PFSK-1 (cell line): ENCODE data around the gene AGPAT4.

ENCODE experiments used
- FOXP2 ChIP-seq: optimal IDR thresholded peaks from 2 replicates; pipeline ENCODE3; 2011; ENCODE audit warnings: borderline replicate concordance, control low read depth, inconsistent platforms; ENCODE audit not compliant: insufficient read depth; ENCODE audit errors: extremely low read length, extremely low read depth
- POLR2AphosphoS5 ChIP-seq: IDR thresholded peaks from 2 replicates; pipeline ENCODE4 v1.6.1; 2012; ENCODE audit warnings: low read depth, mild to moderate bottlenecking, control low read depth, low read length, moderate library complexity
- SIN3A ChIP-seq: IDR thresholded peaks from 2 replicates; pipeline ENCODE4 v1.6.1; 2012; ENCODE audit warnings: mild to moderate bottlenecking, low read length, moderate library complexity, borderline replicate concordance; ENCODE audit not compliant: insufficient read depth
- TAF1 ChIP-seq: IDR thresholded peaks from 2 replicates; pipeline ENCODE4 v1.6.1; 2012; ENCODE audit warnings: low read length, control low read depth, borderline replicate concordance; ENCODE audit not compliant: insufficient read depth
- TF ChIP-seq, protein P1 (sequence below), 2 experiments: IDR thresholded peaks; 2 replicates each; pipeline versions ENCODE4 v1.6.1 to v1.8.0; 2011 to 2012; ENCODE audit warnings: low read depth in 2 of 2, low read length in 2 of 2, control low read depth in 1 of 2, inconsistent platforms in 1 of 2, mild to moderate bottlenecking in 1 of 2, moderate library complexity in 1 of 2; ENCODE audit not compliant: insufficient read depth in 1 of 2

AGPAT4 gene

DNA sequence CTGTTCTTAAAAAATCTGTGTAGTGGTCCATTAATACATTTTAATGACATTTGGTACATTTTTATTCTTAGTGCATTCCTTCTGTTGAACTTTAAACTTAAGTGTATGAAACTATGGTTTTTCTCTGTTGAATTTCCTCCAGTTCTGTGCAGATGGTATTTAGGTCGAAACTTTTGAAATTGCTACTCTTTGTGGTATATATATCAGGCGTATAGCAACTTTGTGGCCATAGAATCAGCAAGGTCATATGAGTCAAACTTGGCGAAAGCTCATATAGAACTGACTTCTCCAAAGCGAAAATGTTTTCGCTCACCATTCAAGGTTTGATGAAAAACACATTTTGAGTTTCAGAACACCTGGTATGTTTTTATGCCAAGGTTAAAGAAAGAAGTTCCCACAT lies 188.6 kb downstream of the AGPAT4 start:
- TF ChIP-seq TAF1: no peak
- TF ChIP-seq POLR2AphosphoS5: no peak

DNA sequence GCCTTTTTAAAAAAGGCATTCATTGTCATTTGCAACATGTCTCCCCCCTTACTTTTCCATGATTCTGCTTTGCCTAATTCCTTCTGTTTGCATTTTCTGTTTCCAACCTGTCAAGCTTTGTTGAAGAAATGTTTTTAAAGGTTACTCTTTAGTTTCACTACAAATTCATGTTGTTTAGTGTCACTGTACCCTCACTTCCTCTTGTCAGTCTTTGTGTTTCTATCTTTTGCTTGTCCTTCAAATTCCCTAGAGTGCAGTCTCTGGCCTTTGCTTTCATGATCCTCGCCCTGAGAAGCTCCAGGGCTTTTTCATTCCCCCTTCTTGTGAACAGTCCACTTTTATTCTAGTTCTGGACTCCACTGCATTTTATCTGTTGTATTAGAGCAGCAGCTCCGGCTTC lies 191.6 kb downstream of the AGPAT4 start:
- TF ChIP-seq SIN3A (no peak), TAF1 (no peak), FOXP2 (no peak), POLR2AphosphoS5 (no peak)
- TF ChIP-seq, protein P1, sequence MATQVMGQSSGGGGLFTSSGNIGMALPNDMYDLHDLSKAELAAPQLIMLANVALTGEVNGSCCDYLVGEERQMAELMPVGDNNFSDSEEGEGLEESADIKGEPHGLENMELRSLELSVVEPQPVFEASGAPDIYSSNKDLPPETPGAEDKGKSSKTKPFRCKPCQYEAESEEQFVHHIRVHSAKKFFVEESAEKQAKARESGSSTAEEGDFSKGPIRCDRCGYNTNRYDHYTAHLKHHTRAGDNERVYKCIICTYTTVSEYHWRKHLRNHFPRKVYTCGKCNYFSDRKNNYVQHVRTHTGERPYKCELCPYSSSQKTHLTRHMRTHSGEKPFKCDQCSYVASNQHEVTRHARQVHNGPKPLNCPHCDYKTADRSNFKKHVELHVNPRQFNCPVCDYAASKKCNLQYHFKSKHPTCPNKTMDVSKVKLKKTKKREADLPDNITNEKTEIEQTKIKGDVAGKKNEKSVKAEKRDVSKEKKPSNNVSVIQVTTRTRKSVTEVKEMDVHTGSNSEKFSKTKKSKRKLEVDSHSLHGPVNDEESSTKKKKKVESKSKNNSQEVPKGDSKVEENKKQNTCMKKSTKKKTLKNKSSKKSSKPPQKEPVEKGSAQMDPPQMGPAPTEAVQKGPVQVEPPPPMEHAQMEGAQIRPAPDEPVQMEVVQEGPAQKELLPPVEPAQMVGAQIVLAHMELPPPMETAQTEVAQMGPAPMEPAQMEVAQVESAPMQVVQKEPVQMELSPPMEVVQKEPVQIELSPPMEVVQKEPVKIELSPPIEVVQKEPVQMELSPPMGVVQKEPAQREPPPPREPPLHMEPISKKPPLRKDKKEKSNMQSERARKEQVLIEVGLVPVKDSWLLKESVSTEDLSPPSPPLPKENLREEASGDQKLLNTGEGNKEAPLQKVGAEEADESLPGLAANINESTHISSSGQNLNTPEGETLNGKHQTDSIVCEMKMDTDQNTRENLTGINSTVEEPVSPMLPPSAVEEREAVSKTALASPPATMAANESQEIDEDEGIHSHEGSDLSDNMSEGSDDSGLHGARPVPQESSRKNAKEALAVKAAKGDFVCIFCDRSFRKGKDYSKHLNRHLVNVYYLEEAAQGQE (IDR thresholded peaks at IDR 0.05; ENCODE audit: insufficient read depth in 1 of 2, low read depth in 2 of 2, low read length in 2 of 2): no peak

DNA sequence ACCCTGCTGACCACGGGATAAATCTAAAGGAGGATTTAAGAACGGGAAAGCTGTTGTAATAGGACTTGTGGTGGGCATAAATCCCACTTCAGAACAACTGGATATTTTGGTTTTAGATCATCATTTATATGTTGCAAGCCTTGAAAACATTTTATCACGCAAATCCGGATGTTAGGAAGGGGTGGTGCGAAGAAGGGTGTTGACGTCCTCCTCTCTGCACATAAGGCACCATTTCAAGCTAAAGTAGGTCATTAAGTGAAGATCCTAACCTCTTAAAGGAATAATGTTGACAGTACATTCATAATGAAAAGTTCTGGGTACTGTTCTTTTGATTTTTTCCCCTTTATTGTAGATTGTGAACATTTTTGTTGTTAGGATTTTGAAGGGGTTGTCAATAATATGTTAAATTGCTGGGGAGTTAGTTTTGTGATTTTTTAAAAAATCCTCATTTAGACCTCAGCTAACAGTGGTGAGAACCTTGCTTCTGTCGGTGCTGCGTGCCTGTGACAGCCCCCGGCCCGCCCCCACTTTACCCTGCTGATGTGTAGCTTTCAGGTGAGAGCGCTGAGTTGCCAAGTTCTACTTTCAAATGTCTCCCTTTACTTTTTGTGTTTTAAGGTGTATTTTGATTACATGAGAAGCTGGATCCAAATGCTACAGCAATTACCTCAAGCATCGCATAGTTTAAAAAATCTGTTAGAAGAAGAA lies 193.4 kb downstream of the AGPAT4 start:
- no peak for TF ChIP-seq POLR2AphosphoS5
- TF ChIP-seq SIN3A: no peak
- no peak for TF ChIP-seq FOXP2
- TF ChIP-seq, protein P1 (IDR thresholded peaks at IDR 0.05; ENCODE audit: insufficient read depth in 1 of 2, low read depth in 2 of 2, low read length in 2 of 2): no peak
- TF ChIP-seq TAF1: no peak
